IPS-20b (cell line): ENCODE data around the gene P4HA2.

Source experiments
- H3K27ac ChIP-seq: one replicate; pipeline ENCODE4 v1.5.1; 2013; ENCODE audit warnings: low read length
- H3K27me3 ChIP-seq: 2 replicates; pipeline ENCODE4 v1.6.1; 2013; ENCODE audit warnings: mild to moderate bottlenecking, low read length, inconsistent platforms; ENCODE audit not compliant: insufficient read depth
- H3K36me3 ChIP-seq: 2 replicates; pipeline ENCODE4 v1.6.1; 2013; ENCODE audit warnings: low read depth, mild to moderate bottlenecking, inconsistent platforms, low read length, moderate library complexity; ENCODE audit not compliant: insufficient read depth
- H3K4me1 ChIP-seq: 2 replicates; pipeline ENCODE4 v1.6.1; 2013; ENCODE audit warnings: mild to moderate bottlenecking, control low read depth, inconsistent platforms, low read length, moderate library complexity; ENCODE audit not compliant: insufficient read depth
- H3K4me3 ChIP-seq: 2 replicates; pipeline ENCODE4 v1.5.1; 2013; ENCODE audit warnings: mild to moderate bottlenecking, low read length, inconsistent platforms
- H3K9ac ChIP-seq: 2 replicates; pipeline ENCODE4 v1.6.1; 2013; ENCODE audit warnings: low read depth, mild to moderate bottlenecking, inconsistent platforms, low read length, moderate library complexity
- H3K9me3 ChIP-seq: 2 replicates; pipeline ENCODE4 v1.6.1; 2013; ENCODE audit warnings: mild to moderate bottlenecking, low read depth, low read length, inconsistent platforms; ENCODE audit not compliant: insufficient read depth

P4HA2 gene

DNA sequence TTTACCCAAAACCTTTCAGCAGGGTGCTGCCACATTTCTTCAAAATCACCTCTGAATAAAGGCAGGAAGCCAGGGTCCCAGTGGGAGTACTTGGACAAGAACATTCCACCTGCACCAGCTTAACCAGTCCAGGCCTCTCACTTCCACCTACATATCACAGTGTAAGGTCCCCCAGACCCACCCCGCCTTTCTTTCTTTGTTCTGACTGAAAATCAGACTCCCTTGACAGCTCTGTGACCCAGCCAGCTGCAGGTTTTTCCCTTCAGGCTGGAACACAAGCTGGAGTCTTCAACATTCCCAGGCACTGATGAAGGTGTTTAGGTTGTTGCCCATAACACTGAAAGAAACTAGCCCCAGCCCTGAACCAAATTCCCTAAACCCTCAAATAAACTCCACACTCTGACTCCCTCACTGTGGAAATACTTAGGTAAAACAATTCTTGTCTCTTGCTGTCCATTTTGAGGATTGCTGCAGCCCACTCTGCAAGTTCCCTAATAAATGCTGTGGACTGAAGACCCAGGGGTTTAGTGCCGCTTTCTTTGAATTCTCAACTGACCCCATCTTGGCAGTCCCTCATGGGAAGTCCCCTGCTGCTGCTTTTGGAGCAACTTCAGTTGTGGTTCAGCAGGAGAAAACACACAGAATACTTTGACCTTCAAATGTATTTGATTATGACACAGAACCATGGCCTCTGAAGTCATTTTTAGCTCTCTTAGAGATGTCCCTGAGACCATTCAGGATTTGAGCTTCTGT, 24.8 kb downstream of the P4HA2 start:
- H3K27me3 ChIP-seq, result no peaks in the 10 kb centered on the region
- no peak overlapping the region for H3K9ac ChIP-seq
- no peaks in the 10 kb centered on the region for H3K4me1 ChIP-seq
- H3K4me3 ChIP-seq, result no peak overlapping the region
- H3K9me3 ChIP-seq, result no peaks in the 10 kb centered on the region
- no peak overlapping the region for H3K27ac ChIP-seq
- H3K36me3 ChIP-seq, result no peaks in the 10 kb centered on the region

DNA sequence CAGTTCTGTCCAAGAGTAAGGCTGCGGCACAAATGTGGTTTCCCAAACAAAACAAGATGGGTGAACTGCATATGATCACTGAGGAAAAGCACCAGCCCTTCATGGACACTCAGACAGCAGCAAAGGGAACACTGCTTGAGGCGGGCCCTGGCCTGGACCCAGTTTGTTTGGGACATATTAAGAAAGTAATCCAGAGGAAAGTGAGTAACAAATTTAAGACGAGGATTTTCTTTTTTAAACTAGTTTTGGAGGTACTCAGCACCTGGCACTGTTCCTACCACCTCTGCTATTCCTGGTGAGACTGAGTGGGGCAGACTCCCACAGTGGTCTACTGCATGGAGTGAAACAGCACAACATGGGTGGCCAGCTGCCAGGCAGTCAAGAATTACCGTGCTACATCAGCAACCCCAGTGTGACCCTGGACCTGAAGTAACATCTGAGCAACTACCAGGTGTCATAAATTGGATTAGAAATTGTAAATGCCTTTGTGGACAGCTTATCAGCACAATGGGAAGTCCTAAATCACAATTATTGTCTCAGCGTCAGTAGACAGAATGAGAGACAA, 28.5 kb downstream of the P4HA2 start:
- Histone ChIP-seq H3K4me1 (no peaks in the 10 kb centered on the region), H3K27ac (no peak overlapping the region), H3K27me3 (no peaks in the 10 kb centered on the region), H3K4me3 (no peak overlapping the region), H3K36me3 (no peaks in the 10 kb centered on the region), H3K9ac (no peak overlapping the region), H3K9me3 (no peaks in the 10 kb centered on the region)

- H3K4me3 ChIP-seq, result no peak overlapping the region
- no peaks in the 10 kb centered on the region for H3K27me3 ChIP-seq
- no peaks in the 10 kb centered on the region for H3K4me1 ChIP-seq
- no peaks in the 10 kb centered on the region for H3K36me3 ChIP-seq
- no peak overlapping the region for H3K27ac ChIP-seq
- no peaks in the 10 kb centered on the region for H3K9me3 ChIP-seq
- H3K9ac ChIP-seq, result no peak overlapping the region
Observed at GRCh38 chr5:132198571-132198970, 29.1 kb downstream of the P4HA2 start.

- no peaks in the 10 kb centered on the region for H3K36me3 ChIP-seq
- H3K27me3 ChIP-seq, result no peaks in the 10 kb centered on the region
- H3K9ac ChIP-seq, result no peak overlapping the region
- H3K27ac ChIP-seq, result no peak overlapping the region
- no peak overlapping the region for H3K4me3 ChIP-seq
- no peaks in the 10 kb centered on the region for H3K9me3 ChIP-seq
- no peaks in the 10 kb centered on the region for H3K4me1 ChIP-seq
Observed at GRCh38 chr5:132195727-132196126, 31.9 kb downstream of the P4HA2 start.

DNA sequence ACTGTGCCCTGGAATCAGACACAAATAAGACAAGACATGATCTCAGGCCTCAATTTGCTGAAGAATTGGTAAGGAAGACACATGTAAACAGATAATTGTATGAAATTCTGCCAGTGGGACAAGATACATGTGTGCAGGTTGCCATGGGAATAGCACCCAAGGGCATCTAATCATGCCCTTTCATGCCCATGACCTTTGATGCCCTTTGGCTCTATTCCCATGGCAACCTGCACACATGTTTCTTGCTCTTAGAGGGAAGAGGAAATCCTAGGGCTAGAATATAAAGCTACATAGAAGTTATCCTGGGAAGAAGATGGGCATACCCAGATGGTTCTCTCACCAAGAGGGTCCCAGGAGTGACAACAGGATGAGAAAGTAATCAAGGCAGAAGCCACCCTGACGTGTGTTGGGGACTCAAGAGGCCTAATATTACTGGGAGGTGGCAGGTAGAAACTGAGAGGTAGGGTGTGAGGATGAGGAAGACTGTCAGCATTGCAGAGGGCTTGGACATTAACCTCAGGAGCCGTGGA, 34.4 kb downstream of the P4HA2 start:
- H3K27me3 ChIP-seq, result no peaks in the 10 kb centered on the region
- no peaks in the 10 kb centered on the region for H3K36me3 ChIP-seq
- H3K9ac ChIP-seq, result no peak overlapping the region
- no peaks in the 10 kb centered on the region for H3K9me3 ChIP-seq
- H3K4me1 ChIP-seq, result no peaks in the 10 kb centered on the region
- no peak overlapping the region for H3K4me3 ChIP-seq
- H3K27ac ChIP-seq, result no peak overlapping the region

- Histone ChIP-seq H3K4me1 (no peaks in the 10 kb centered on the region), H3K9ac (no peak overlapping the region)
Observed at GRCh38 chr5:132190161-132190817, 37.4 kb downstream of the P4HA2 start.

DNA sequence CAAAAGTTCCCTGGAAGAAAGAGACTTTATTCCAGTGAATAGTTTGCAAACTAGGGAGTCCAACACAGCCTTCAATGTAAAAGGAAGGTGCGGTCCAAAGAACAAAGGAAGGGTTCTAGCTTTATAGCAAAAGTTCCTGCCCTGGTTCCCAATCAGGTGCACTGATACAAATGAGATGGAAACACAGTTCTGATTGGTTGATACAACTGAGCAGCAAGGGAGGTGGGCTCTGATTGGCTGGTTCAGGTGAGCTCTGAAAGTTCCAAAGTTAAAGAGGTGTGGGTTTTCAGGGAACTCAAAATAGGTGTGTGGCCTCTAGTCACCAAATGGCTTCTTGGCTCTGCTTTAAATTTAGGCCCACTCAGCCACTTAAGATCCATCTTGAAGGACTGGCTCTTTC, 43.1 kb downstream of the P4HA2 start:
- Histone ChIP-seq H3K9me3 (no peaks in the 10 kb centered on the region), H3K4me1 (no peaks in the 10 kb centered on the region), H3K9ac (no peak overlapping the region), H3K27ac (no peak overlapping the region), H3K4me3 (no peak overlapping the region), H3K27me3 (no peaks in the 10 kb centered on the region), H3K36me3 (no peaks in the 10 kb centered on the region)

More at GRCh38 chr5:132190161-132190817, 37.4 kb downstream of the P4HA2 start:
- no peak overlapping the region for H3K4me3 ChIP-seq
- H3K27me3 ChIP-seq, result no peaks in the 10 kb centered on the region
- H3K9me3 ChIP-seq, result no peaks in the 10 kb centered on the region
- no peaks in the 10 kb centered on the region for H3K36me3 ChIP-seq
- no peak overlapping the region for H3K27ac ChIP-seq

DNA sequence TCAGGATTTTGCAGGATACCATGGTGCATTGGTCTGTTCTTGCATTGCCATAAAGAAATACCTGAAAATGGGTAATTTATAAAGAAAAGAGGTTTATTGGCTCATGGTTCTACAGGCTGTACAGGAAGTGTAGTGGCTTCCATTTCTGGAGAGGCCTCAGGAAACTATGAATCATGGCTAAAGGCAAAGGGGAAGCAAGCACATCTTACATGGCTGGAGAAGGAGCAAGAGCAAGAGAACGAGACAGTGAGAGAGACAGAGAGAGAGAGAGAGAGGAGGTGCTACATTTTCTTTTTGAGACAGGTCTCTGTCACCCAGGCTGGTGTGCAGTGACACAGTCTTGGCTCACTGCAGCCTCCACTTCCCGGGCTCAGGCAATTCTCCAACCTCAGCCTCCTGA, 43.9 kb downstream of the P4HA2 start:
- no peak overlapping the region for H3K9ac ChIP-seq
- no peaks in the 10 kb centered on the region for H3K27me3 ChIP-seq
- no peak overlapping the region for H3K4me3 ChIP-seq
- no peaks in the 10 kb centered on the region for H3K4me1 ChIP-seq
- H3K9me3 ChIP-seq, result no peaks in the 10 kb centered on the region
- H3K36me3 ChIP-seq, result no peaks in the 10 kb centered on the region
- no peak overlapping the region for H3K27ac ChIP-seq

DNA sequence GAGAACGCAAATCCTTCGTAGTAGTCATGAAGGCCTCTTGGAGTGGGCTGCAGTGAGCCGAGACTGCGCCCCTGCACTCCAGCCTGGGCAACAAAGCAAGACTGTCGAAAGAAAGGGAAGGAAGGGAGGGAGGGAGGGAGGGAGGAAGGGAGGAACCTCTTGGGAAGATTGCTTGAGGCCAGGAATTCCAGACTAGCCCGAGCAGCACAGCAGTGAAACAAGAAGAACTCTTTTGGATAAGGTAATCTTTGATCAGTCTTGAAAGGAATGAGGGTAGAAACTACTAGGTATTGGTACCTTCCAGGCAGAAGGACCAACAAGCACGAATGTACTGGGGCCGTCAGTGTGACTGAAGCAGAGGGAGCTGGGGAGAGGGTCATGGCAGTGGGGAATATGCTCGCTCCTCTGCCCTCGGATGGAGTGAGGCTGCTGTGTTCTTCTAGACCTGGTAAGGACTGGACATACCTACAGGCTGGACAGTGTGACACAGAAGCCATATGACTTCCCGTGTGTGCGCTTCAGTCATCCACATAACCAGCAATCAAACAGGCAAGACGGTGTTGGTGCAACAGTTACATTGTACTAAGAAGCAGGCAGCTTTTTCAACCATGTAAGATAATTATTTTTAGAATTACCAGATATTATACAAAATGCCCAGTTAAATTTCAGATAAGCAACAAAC, 45.2 kb downstream of the P4HA2 start:
- Histone ChIP-seq H3K4me3 (no peak overlapping the region), H3K4me1 (no peaks in the 10 kb centered on the region), H3K27me3 (no peaks in the 10 kb centered on the region), H3K9me3 (no peaks in the 10 kb centered on the region), H3K27ac (no peak overlapping the region), H3K9ac (no peak overlapping the region), H3K36me3 (no peaks in the 10 kb centered on the region)

DNA sequence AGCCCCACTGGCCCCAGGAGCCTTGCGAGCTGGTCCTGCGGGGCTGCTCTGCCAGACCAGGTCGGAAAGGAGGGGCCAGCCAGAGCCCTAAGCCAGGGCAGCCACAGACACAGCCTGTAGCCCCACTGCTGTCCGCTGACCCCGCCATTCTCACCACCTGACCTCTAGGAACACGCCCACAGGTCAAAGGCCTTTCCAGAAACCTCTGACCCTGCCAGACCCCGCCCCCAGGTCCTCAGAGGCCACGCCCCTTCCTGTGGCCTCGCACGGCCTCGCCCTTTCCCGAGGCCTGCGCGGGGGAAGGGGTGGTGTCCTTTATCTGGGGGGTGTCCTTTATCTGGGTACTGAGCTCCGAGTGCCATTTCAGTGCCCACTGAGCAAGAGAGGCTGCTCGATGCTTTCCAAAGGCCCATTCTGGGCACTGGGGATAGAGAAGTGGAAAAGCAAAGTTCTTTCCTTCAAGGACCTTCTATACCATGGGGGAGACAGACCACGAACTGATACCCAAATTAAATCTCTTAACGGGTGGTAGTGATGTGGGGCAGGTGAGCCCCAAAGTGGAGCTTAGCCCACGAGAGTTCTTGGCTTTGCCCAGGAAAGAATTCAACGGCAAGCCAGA, 46.5 kb downstream of the P4HA2 start:
- no peaks in the 10 kb centered on the region for H3K4me1 ChIP-seq
- no peak overlapping the region for H3K27ac ChIP-seq
- H3K36me3 ChIP-seq, result no peaks in the 10 kb centered on the region
- H3K9ac ChIP-seq, result no peak overlapping the region
- no peak overlapping the region for H3K4me3 ChIP-seq
- no peaks in the 10 kb centered on the region for H3K9me3 ChIP-seq
- no peaks in the 10 kb centered on the region for H3K27me3 ChIP-seq

GRCh38 chr5:132180134-132180745, 47.4 kb downstream of the P4HA2 start:
- Histone ChIP-seq H3K9me3 (no peaks in the 10 kb centered on the region), H3K27ac (no peak overlapping the region), H3K27me3 (no peaks in the 10 kb centered on the region), H3K4me1 (no peaks in the 10 kb centered on the region), H3K36me3 (no peaks in the 10 kb centered on the region), H3K9ac (no peak overlapping the region), H3K4me3 (no peak overlapping the region)
